Esophagus muscularis mucosa (tissue), 4 donors: ENCODE data around the gene PLXNB3. TPM values are rescaled to one million over a fixed set of nuclear protein-coding genes. Genes with fewer than 3 reads are reported as not detected.

Experiments
- DNase-seq: peaks from one replicate; pipeline ENCODE4 v3.0.0-alpha.2; 2017; ENCODE audit errors: extremely low spot score
- H3K27ac ChIP-seq, 4 donors: fragments of 200-600 bp; sonication (generic); replicated peaks in 1 of 4; 1 replicate in 3 of 4; 2 replicates in 1 of 4; pipeline ENCODE4 v1.5.1; 2016 to 2019; ENCODE audit warnings: mild to moderate bottlenecking in 1 of 4
- H3K27me3 ChIP-seq, 4 donors: fragments of 200-600 bp; sonication (generic); one replicate each; pipeline versions ENCODE4 v1.5.1 to v1.6.0; 2016 to 2019
- H3K36me3 ChIP-seq, 4 donors: fragments of 200-600 bp; sonication (generic); one replicate each; pipeline ENCODE4 v1.5.1; 2016 to 2019
- H3K4me1 ChIP-seq, 4 donors: fragments of 200-600 bp; sonication (generic); one replicate each; pipeline ENCODE4 v1.5.1; 2016 to 2019
- H3K4me3 ChIP-seq, 4 donors: fragments of 200-600 bp; sonication (generic); 1 replicate in 2 of 4; 2 replicates in 2 of 4; pipeline ENCODE4 v1.5.1; 2016 to 2019; ENCODE audit warnings: mild to moderate bottlenecking in 4 of 4, moderate library complexity in 1 of 4
- H3K9me3 ChIP-seq, 4 donors: fragments of 200-600 bp; sonication (generic); 1 replicate in 3 of 4; 2 replicates in 1 of 4; pipeline ENCODE4 v1.5.1; 2016 to 2019
- EP300 ChIP-seq: sonication (generic); formaldehyde crosslinking; IDR thresholded peaks from one replicate; pipeline ENCODE4 v1.6.1; 2017; ENCODE audit warnings: antibody characterized with exemption
- POLR2A ChIP-seq: fragments of 450-650 bp; IDR thresholded peaks from one replicate; pipeline ENCODE4 v1.6.1; 2017; ENCODE audit warnings: antibody characterized with exemption, moderate library complexity, mild to moderate bottlenecking, low read depth
- POLR2AphosphoS5 ChIP-seq, 2 donors: sonication (generic); formaldehyde crosslinking; IDR thresholded peaks; one replicate each; pipeline ENCODE4 v1.6.1; 2017; ENCODE audit warnings: antibody characterized with exemption in 2 of 2
- WGBS: methylation state at CpG from one replicate; pipeline ENCODE4 v1.1.5; 2018; 5-methylcytosine and 5-hydroxymethylcytosine counted together
- intact Hi-C: fragments of 100-400 bp; cut with DNase I; formaldehyde crosslinking; loops from one replicate; pipeline ENCODE4 v1.15.1; 2023
- total RNA-seq, 4 donors: library from RNA; depleted of rRNA; stranded (reverse); fragments of >200 nt; gene quantifications; one replicate each; pipeline versions ENCODE4 v1.1.0 to v1.2.1, GENCODE V29; 2016
- TF ChIP-seq, protein P1 (sequence below), 3 experiments: fragments of 200-600 bp in 2 of 3; fragments of 450-650 bp in 1 of 3; sonication (generic) in 2 of 3; IDR thresholded peaks; one replicate each; pipeline ENCODE4 v1.5.1; 2017 to 2019; ENCODE audit warnings: antibody characterized with exemption in 3 of 3, mild to moderate bottlenecking in 2 of 3, moderate library complexity in 1 of 3

Gene PLXNB3
- total RNA-seq, 4 donors from 2014 or later = 6.1 to 21.9 (median 17.6) TPM

DNA sequence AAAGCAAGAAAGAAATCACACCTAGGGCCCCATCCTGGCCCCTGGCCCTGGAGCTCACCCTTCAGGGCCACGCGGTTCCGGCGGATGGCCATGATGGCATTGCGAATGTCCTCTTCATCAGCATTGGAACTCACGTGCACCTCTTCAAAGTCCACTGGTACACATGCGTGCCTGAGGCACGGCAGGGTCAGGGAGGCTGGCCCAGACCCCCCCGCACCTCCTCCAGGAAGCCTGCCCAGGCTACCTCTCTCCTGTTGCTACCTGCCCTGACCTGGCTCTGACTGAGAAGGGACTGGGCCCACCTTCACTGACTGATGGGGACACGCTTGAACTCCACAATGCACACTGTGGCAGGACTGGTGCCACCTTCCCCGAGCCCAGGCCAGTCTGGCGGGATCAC, 25.6 kb downstream of the PLXNB3 start:
- peaks cover 11 to 35% (median 27%) of the 10 kb centered on the region in 4 donors for H3K4me1 ChIP-seq
- peaks cover 0 to 60% (median 53%) of the 10 kb centered on the region in 4 donors for H3K36me3 ChIP-seq
- intact Hi-C loops = no loop called here
- no peak overlapping the region for H3K27ac ChIP-seq
- DNase-seq = no peak
- H3K4me3 ChIP-seq = no peak overlapping the region
- TF ChIP-seq POLR2A = no peak
- no peaks in the 10 kb centered on the region for H3K27me3 ChIP-seq
- 88% methylated on average over 11 of the region's 12 CpGs for WGBS
- peaks cover 0 to 11% (median 0%) of the 10 kb centered on the region in 4 donors for H3K9me3 ChIP-seq

- Histone ChIP-seq H3K4me3 (no peak overlapping the region), H3K36me3 (peaks cover 0 to 44% (median 39%) of the 10 kb centered on the region in 4 donors), H3K27ac (no peak overlapping the region), H3K9me3 (peaks cover 0 to 18% (median 0%) of the 10 kb centered on the region in 4 donors), H3K27me3 (no peaks in the 10 kb centered on the region), H3K4me1 (peaks cover 17 to 49% (median 40%) of the 10 kb centered on the region in 4 donors)
- intact Hi-C loops = no loop called here
- WGBS = 86% methylated on average over 14 of the region's 17 CpGs
- TF ChIP-seq, protein P1, sequence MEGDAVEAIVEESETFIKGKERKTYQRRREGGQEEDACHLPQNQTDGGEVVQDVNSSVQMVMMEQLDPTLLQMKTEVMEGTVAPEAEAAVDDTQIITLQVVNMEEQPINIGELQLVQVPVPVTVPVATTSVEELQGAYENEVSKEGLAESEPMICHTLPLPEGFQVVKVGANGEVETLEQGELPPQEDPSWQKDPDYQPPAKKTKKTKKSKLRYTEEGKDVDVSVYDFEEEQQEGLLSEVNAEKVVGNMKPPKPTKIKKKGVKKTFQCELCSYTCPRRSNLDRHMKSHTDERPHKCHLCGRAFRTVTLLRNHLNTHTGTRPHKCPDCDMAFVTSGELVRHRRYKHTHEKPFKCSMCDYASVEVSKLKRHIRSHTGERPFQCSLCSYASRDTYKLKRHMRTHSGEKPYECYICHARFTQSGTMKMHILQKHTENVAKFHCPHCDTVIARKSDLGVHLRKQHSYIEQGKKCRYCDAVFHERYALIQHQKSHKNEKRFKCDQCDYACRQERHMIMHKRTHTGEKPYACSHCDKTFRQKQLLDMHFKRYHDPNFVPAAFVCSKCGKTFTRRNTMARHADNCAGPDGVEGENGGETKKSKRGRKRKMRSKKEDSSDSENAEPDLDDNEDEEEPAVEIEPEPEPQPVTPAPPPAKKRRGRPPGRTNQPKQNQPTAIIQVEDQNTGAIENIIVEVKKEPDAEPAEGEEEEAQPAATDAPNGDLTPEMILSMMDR (IDR thresholded peaks at IDR 0.05) = no peak
- TF ChIP-seq POLR2A = no peak
- TF ChIP-seq POLR2AphosphoS5 (IDR thresholded peaks at IDR 0.05) = no peak
- TF ChIP-seq EP300 = no peak
- no peak for DNase-seq
Measured at GRCh38 chrX:153791104-153791852, 27.2 kb downstream of the PLXNB3 start.

DNA sequence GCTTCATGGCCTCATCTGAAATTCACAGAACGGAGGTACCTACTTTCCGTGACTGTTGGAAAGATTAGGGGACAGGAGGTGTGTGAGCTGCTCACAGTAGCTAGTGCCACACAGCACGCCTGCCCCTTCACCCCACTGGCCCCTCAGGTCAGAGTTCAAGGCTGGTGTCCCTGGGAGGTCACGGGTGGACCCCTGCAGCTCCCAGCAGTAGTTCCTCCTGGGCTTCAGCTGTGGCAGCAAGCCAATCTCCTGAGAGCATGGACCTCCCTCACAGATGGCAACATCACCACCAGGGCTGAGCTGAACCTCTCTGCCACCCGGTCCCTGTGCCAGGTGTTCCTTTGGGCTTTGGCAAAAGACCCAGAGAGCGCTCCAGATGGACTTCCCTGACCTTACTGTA, 28.3 kb downstream of the PLXNB3 start:
- Histone ChIP-seq H3K9me3 (peaks cover 0 to 22% (median 0%) of the 10 kb centered on the region in 4 donors), H3K27me3 (no peaks in the 10 kb centered on the region), H3K4me3 (no peak overlapping the region), H3K36me3 (peaks cover 0 to 42% (median 33%) of the 10 kb centered on the region in 4 donors), H3K4me1 (peaks cover 17 to 60% (median 50%) of the 10 kb centered on the region in 4 donors), H3K27ac (peak overlapping the region in 2 of 4 donors; percentile 92 to 93)
- TF ChIP-seq EP300 (no peak), POLR2A (no peak), POLR2AphosphoS5 (IDR thresholded peaks at IDR 0.05) (no peak)
- TF ChIP-seq, protein P1 (IDR thresholded peaks at IDR 0.05) = no peak
- no peak for DNase-seq
- 83% methylated on average over 5 of the region's 6 CpGs for WGBS
- intact Hi-C loops = no loop called here

GRCh38 chrX:153793291-153793690, 29.2 kb downstream of the PLXNB3 start:
- Histone ChIP-seq H3K9me3 (peaks cover 0 to 26% (median 0%) of the 10 kb centered on the region in 4 donors), H3K27me3 (no peaks in the 10 kb centered on the region), H3K4me3 (peak overlapping the region; percentile 65 to 81 (median 70)), H3K27ac (peak overlapping the region; percentile 92 to 96 (median 94)), H3K36me3 (peaks cover 0 to 42% (median 33%) of the 10 kb centered on the region in 4 donors), H3K4me1 (peaks cover 17 to 63% (median 51%) of the 10 kb centered on the region in 4 donors)
- DNase-seq = no peak
- TF ChIP-seq, protein P1 (IDR thresholded peaks at IDR 0.05) = no peak
- TF ChIP-seq EP300 (no peak), POLR2AphosphoS5 (IDR thresholded peaks at IDR 0.05) (no peak), POLR2A (no peak)
- 76% methylated on average over 6 of the region's 7 CpGs for WGBS
- intact Hi-C loops = no loop called here
